Kidney glomerular epithelial cell (primary cell): ENCODE data around the gene ARID2.

Experiments
- DNase-seq: peaks from one replicate; lab custom pipeline; 2025; lab: John Stamatoyannopoulos, UW

Gene ARID2

DNA sequence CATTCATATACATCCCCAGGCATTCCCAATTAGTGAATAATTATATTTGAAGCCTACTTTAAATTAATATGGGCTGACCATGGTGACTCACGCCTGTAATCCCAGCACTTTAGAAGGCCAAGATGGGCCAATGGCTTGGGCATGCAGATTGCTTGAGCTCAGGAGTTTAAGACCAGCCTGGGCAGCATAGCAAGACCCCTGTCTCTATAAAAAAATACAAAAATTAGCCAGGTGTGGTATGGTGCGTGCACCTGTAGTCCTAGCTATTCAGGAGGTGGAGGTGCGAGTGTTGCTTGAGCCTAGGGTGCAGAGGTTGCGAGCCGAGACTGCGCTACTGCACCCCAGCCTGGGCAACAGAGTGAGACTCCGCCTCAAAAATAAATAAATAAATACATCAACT is 7.6 kb upstream of the ARID2 start:
- no peak for DNase-seq

- peak; percentile 77 for DNase-seq
Observed at GRCh38 chr12:45725631-45726602, 3.6 kb upstream of the ARID2 start.

DNA sequence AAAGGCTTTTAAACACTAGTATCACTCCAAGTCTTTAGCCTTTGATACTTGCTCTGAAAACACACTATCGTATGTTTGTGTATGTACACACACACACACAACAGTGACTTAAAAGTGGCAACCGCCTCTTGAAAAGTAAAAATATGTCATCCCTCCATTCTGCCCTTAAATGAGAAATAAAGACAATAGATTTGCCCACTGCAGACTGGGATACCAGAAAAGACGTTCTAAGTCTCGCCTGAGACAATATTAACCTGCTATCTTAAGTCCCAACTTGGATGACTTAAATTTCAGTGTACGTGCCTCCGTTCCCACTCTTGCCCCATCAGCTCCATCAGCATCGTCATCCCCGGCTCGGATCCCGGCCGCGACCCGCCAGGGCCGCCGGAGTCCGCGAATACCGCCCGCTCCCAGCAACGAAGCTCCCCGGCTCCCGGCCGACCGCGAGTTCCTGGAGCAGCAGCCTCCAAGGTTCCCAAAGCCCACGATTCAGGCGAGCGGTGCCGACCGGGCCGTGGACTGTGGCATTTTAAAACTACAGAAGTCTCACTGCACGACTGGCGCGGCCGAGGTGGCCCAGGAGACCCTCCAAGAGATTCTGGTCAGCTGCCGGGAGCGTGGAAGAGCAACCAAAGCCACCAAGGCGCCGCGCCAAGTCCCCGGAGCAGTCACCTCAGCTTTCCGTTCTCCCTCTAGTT is 2.8 kb upstream of the ARID2 start:
- no peak for DNase-seq

DNA sequence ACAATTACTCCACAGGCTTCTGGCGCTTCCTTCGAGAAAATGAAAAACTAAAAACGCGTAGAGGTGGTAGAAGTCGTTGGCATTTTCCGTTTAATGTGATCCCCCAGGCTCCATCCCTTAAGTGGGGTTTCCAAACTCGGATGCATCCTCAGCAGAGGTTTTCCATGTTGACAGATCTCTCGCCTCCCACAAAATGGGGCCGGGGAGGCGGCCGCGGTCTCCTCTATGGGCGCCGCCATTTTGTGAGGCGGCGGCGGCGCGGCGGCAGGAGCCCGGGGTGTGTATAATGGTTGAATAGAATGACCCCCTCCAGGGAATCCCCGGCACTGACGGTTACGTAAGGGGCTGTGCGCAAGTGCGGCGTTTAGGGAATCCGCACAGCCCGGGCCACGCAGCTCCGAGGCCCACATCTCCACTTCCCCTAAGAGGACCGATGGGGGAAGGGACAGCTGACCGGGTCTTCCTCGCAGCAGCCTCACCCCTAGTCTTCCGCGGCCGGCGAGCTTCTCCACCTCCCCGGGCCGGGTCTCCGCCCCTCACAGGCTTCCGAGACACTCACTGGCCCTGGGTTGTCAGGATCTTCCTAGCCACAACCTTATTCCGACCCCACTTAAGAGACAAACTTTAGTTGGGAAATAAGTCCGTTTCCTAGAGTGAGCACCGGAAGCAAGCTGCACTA is 2.1 kb upstream of the ARID2 start:
- DNase-seq: peak; percentile 100

GRCh38 chr12:45727980-45728629 is 1.4 kb upstream of the ARID2 start:
- peak; percentile 48 for DNase-seq

- peak; percentile 96 for DNase-seq
Observed at GRCh38 chr12:45728630-45729232, 775 bp upstream of the ARID2 start.

GRCh38 chr12:45730084-45730347 is 510 bp downstream of the ARID2 start:
- no peak for DNase-seq

DNA sequence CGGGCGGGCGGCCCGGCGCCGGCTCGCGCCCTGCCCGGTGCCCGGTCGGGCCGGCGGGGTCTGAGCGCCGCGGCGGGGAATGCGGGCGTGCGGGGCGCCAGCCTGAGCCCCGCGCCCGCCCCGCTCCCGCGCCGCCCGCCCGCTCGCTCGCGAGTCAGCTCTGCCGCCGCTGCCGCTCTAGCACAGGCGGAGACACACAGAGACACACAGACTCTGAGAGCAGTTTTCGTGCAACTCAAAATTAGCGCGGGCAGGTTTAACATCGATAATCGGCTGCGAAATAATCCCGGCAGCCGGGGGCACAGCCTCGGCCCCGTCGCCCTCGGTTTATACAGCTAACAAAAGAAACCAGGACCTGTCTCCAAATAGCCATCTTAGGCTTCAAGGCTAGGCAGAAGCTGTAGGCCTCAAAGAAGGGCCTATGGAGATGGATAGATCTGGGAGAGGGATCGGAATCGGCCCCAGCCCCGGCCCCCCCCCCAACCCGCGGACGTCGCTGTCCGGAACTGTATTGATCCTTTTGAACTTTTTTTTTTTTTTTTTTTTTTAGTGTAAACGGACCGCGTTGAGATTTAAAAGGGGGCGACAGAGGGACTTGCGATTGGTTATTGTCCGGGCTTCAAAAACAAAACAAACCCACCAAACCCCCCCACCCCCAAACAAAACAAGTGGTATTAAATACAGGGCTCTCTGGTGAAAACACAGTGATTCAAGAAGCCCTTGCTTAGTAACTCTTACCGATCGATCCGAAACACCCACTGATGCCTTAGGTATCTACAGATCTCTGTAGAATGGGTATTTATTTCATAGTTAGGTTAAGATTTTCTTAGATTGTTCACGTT is 1.1 kb downstream of the ARID2 start:
- peak; percentile 58 for DNase-seq

DNA sequence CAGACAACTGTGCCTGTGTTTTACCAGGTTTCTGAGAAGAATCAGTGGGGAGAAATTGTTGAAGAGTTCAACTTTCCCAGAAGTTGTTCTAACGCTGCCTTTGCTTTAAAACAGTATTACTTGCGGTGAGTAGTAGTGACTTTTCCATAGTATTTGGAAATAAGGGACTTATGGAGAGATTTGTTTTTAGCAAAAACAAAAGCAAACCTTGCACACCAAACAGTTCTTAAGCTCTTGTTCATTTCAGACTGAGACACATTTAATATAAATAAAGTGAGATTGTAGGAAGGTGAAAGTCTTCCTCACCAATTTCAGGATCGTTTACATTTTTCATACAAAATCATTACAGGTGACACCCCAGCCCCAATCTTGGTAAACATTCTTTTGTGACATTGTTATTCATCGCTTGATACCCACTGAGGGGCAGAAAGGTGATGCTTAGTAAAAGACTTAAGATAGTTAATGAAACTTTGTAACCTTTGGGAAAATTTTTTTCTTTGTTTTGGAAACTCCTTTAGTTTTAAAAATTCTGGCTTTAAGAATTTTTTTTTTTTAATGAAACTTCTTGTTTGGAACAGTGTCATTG is 1.8 kb downstream of the ARID2 start:
- peak; percentile 58 for DNase-seq

GRCh38 chr12:45732250-45732649 is 2.7 kb downstream of the ARID2 start:
- DNase-seq: peak; percentile 24

DNA sequence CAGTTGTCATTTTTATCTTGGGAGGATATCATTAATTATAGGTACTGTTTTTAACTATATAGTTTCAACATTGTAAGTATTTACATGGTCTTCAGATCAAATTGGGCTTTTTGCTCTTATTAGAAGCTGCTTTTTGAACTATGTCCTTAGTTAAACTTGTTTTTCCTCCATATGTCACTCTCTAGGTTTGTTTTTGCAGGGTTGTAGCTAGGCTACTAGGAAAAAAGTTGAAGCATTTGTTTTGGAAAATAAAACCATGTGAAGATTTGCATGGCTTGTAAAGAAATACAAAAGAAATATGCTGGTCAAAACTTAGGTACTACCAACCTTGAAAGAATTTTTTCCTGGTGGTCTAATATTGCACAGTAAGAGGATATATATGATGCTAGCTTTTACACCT is 3.4 kb downstream of the ARID2 start:
- DNase-seq: no peak

- DNase-seq: no peak
Observed at GRCh38 chr12:45737638-45738037, 8.1 kb downstream of the ARID2 start.

DNA sequence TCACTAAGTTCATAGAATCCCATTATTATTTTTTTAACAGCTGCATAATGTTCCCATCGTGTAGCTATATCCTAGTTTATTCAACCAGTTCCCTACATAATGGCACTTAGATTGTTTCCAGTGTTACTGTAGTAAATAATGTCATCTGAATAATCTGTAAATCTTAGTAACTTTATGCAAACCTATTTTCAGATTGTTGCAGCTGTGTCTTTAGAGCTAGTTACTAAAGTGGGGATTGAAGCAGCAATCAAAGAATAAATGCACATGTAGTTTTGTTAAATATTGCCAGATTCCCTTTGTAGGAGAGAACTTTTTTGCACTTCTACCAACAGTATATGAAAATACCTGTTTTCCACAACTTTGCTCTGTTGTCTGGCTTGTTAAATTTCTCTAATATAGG is 13.1 kb downstream of the ARID2 start:
- DNase-seq: no peak

DNA sequence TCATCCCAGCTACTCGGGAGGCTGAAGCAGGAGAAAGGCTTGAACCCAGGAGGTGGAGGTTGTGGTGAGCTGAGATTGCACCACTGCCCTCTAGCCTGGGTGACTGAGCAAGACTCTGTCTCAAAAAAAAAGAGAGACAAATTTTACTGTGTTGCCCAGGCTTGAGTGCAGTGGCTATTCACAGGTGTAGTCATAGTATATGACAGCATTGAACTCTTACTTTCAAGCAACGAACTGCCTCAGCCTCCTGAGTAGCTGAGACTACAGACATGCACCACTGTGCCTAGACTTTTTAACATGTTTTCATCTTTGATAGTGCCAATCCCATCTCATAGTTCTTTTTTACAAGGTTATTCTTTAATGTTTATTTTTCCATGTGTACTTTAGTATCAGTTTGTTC is 13.7 kb downstream of the ARID2 start:
- DNase-seq: no peak

GRCh38 chr12:45745861-45746277 is 16.4 kb downstream of the ARID2 start:
- DNase-seq: peak; percentile 17

DNA sequence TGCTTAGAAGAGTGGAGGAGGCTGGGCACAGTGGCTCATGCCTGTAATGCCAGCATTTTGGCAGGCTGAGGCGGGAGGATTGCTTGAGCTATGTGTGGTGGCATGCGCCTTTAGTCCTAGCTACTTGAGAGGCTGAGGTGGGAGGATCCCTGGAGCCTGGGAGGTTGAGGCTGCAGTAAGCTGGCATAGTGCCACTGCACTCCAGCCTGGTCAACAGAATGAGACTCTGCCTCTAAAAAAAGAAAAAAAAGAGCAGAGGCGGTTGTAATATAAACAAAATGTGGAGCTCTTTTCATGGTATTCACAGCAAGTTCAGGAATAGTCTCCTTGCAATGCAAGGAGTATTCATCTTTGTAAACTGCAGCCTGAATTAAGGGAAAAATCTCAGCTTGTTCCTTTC is 27.2 kb downstream of the ARID2 start:
- DNase-seq: no peak

- no peak for DNase-seq
Observed at GRCh38 chr12:45757172-45757571, 27.7 kb downstream of the ARID2 start.

GRCh38 chr12:45760333-45760732 is 30.8 kb downstream of the ARID2 start:
- no peak for DNase-seq

DNA sequence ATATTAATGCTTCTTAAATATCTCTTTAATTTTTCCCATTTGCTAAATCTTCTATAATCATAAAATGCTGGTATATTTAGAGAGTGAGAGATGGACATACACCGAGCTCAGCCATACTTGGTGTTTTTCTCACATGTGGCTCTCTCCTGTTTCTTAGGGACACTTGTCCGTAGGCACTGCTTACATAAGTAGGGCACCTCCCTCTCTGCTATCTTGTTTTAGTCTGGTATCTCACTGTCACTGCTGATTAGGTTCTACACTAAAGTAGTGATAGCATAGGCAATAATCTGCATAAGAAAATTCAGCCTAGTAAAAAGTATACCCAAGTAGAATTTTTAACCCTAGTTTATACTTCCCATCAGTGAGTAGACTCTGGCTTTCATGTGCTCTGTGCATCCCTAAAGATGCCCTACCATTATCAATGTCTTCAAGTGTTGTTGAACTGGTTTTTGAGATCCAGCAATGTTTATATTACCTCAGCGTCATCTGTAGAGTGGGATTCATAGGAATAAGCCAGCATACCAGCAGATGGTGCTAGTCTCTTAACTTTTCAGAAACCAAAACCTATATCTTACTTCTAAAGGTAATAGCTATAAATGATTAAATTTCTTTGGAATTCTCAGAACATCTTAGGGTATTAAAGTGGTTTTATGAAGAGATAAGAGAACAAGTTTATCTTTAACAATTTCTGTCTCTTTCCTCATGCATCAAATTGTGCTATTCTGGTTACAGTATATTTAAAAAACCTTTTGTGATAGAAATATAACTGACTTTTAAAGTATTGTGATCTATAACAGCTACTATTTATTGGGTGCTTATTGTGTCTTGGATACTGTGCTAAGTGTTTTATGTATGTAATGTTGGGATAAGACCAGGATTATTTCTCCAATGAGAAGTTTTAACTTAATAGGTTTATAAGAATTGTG is 32.9 kb downstream of the ARID2 start:
- DNase-seq: peak; percentile 42

GRCh38 chr12:45763381-45763780 is 33.9 kb downstream of the ARID2 start:
- no peak for DNase-seq
